ENCODE measurements around the gene SLC12A7. TPM values are rescaled to one million over a fixed set of nuclear protein-coding genes. Genes with fewer than 3 reads are reported as not detected.

Gene SLC12A7
- total RNA-seq, 2 experiments from 2014 or later = 10.1 to 10.8 TPM

DNA sequence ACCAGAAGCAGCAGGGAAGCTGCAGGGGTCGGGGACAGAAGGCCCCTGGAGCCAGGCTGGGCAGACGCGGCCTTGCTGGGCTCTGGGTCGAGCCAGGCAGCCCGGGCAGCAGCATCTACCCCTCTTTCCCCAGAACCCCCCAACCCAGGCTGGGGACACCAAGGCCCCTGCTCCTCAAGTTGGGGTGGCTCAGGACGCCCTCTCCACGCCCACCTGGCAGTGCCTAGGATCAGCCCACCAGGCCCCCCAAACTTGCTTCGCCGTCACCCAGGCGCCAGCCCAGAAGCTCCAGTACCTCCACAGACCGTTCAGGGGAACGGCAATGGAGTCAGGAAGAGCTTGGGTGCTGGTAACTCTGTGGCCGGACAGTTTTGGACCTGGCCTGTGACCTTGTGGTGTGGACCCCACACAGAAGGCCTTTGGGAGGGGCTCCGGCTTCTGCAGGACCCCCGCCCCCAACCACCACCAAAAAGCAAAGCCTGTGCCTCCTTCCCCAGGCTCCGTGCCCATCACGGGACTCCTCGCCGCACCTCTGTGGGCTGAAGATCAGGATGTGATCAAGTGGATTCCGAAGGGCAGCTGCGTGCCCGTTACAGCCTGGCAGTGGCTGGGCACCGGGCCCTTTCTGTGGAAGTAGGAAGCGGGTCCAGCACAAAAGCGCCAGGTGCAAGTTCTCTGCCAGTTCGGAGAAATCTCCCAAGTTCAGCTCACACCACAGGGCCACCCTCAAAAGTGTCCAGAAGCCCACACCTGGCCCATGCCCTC is 2.1 kb downstream of the SLC12A7 start:
- CTCF ChIA-PET = no interaction called here
- DNase-seq = no peak
- no peak overlapping the region for H3K27ac Mint-ChIP-seq
- H3K4me1 Mint-ChIP-seq (ENCODE audit: low read depth) = peaks cover 42% of the 10 kb centered on the region
- no peaks in the 10 kb centered on the region for H3K27me3 Mint-ChIP-seq
- no peaks in the 10 kb centered on the region for H3K36me3 Mint-ChIP-seq
- peak overlapping the region; percentile 79 for H3K4me3 Mint-ChIP-seq
- no peaks in the 10 kb centered on the region for H3K9me3 Mint-ChIP-seq
- POLR2A ChIA-PET = no interaction called here
- intact Hi-C loops (cut with micrococcal nuclease) = no loop called here

DNA sequence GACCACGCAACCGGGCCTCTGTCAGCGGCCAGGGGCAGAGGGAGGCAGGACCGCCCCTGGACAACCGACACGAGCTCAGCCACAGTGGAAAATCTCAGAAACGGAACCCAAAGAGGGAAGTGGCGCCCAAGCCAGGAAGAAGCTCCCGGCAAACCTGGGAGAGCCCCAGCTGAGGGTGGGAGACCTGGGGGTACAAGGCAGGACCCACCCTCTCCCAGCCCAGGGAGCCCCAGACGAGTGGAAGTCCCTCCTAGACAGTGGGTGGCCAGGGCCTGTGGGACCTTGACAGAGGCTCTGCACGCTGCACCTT is 3.0 kb downstream of the SLC12A7 start:
- no peak overlapping the region for H3K4me3 Mint-ChIP-seq
- H3K27me3 Mint-ChIP-seq = no peaks in the 10 kb centered on the region
- H3K4me1 Mint-ChIP-seq (ENCODE audit: low read depth) = peaks cover 50% of the 10 kb centered on the region
- no peak overlapping the region for H3K27ac Mint-ChIP-seq
- ChIA-PET CTCF (no interaction called here), POLR2A (no interaction called here)
- H3K9me3 Mint-ChIP-seq = no peaks in the 10 kb centered on the region
- DNase-seq = no peak
- no peaks in the 10 kb centered on the region for H3K36me3 Mint-ChIP-seq
- intact Hi-C loops (cut with micrococcal nuclease) = no loop called here

DNA sequence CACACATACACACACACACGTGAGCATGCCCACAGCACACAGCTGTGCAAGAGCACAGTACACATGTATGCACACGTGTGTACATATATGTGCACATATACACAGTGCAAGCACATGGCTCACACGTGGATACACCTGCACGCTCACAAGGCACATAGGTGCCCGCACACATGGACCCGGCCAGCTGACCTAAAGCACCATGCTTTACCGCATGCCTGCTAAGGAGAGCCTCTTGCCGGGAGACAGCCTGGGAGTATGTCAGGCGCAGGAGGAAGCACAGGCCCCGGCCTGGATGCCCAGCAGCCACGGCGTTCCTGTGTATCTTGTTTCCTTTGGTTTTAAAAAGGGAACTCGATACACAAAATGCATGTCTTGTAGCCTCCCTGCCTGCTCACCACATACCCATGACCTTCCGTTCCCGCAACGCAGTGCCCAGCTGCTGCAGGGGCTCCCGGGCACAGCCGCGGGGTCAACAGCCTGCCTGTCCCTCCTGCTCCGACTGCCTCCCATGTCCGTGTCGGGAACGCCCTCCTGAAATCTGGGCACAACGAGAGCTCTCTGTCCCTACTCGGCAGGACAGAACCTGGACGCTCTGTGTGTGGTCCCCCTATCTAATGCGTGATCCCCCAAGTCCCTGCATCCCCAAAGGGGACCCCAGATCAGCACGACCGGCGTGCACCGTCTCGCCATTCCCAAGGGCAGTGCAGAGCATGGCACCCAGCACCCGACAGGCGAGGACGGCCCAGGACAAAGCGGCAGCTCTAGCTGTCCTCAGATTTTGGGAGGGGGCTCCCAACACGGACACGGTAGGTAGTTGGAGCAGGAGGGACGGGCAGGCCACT is 3.6 kb downstream of the SLC12A7 start:
- no peak for DNase-seq
- POLR2A ChIA-PET = no interaction called here
- CTCF ChIA-PET = no interaction called here
- Mint-ChIP-seq H3K27ac (no peak overlapping the region), H3K27me3 (no peaks in the 10 kb centered on the region), H3K4me1 (ENCODE audit: low read depth) (peaks cover 55% of the 10 kb centered on the region), H3K36me3 (no peaks in the 10 kb centered on the region), H3K9me3 (no peaks in the 10 kb centered on the region), H3K4me3 (no peak overlapping the region)
- intact Hi-C loops (cut with micrococcal nuclease) = no loop called here

DNA sequence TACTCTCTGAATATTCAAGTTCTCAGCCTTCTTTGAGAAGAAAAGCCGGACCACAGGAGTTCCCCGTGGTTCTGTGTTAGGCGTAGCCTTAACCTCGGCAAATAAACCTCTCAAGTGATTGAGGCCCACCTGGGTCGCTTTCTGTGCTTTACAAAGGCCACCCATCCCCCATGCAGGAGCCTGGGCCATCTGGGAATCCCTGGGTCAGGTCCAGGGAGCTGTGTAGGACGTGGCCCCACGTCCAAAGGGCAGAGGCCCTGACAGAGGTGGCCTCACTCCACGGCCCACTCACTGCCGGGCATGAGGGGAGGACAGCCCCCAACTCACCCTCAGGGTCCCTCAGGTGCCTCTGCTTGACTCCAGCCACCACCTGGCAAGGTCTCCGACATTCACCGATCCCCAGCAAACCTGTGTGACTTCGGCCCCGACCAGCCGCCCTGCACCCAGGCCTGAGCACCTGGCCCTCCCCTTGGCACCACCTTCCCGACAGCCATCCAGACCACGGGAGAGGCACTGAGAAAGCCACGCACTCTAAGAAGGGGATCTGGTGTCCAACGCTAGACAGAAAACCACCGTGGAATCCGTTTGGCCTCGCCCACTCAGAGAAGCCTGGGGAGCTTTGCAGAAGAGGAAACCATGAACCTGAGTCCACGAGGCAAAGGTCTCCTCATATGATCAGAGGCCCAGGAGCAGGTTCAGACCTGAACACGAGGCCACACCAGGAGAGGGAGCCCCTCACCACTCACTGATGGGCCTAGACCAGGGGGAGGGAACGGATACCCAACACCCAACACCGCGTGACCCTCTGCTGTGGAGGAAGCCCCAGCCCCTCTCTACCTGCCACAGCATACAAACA is 4.5 kb downstream of the SLC12A7 start:
- H3K9me3 Mint-ChIP-seq = no peaks in the 10 kb centered on the region
- intact Hi-C loops (cut with micrococcal nuclease) = no loop called here
- ChIA-PET POLR2A (no interaction called here), CTCF (no interaction called here)
- H3K4me1 Mint-ChIP-seq (ENCODE audit: low read depth) = peaks cover 56% of the 10 kb centered on the region
- H3K36me3 Mint-ChIP-seq = no peaks in the 10 kb centered on the region
- H3K27me3 Mint-ChIP-seq = no peaks in the 10 kb centered on the region
- no peak for DNase-seq
- no peak overlapping the region for H3K27ac Mint-ChIP-seq
- H3K4me3 Mint-ChIP-seq = no peak overlapping the region

DNA sequence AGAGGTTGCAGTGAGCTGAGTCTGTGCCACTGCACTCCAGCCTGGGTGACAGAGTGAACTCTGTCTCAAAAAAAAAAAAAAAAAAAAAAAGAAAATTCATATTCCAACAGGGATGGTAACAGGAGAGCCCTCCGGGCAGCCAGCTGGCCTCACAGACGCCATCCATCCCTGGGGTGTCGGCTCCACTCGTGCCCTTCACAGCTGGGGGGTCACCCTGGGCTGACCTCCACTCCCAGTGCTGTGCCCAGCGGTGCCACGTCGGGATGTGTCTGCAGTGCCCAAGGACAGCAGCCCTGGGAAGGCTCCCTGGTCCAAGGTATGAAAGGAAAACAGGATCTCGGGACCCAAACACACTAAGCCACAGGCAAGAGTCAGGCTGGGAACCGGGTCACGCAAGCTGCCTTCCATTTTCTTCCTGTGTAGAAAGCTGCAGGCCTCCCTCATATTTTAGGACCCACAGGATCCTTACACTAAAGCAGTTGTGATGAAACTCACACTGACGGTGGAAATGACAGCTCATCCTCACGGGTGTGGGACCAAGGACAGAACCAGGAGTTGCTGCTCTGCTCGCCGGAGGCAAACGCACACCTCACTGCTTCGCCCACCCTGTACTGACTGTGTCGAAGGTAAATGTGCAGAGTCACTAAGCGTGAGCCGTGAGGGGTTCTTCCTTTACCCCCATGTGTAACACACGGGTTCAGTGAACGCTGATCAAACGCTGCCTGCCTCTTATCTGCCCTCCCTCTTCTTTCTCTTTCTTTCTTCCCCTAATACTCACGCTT is 5.3 kb downstream of the SLC12A7 start:
- H3K9me3 Mint-ChIP-seq = no peaks in the 10 kb centered on the region
- no peaks in the 10 kb centered on the region for H3K36me3 Mint-ChIP-seq
- no peak for DNase-seq
- CTCF ChIA-PET = no interaction called here
- intact Hi-C loops (cut with micrococcal nuclease) = no loop called here
- H3K4me3 Mint-ChIP-seq = no peak overlapping the region
- no peak overlapping the region for H3K27ac Mint-ChIP-seq
- no peaks in the 10 kb centered on the region for H3K27me3 Mint-ChIP-seq
- peaks cover 56% of the 10 kb centered on the region for H3K4me1 Mint-ChIP-seq (ENCODE audit: low read depth)
- POLR2A ChIA-PET = no interaction called here

DNA sequence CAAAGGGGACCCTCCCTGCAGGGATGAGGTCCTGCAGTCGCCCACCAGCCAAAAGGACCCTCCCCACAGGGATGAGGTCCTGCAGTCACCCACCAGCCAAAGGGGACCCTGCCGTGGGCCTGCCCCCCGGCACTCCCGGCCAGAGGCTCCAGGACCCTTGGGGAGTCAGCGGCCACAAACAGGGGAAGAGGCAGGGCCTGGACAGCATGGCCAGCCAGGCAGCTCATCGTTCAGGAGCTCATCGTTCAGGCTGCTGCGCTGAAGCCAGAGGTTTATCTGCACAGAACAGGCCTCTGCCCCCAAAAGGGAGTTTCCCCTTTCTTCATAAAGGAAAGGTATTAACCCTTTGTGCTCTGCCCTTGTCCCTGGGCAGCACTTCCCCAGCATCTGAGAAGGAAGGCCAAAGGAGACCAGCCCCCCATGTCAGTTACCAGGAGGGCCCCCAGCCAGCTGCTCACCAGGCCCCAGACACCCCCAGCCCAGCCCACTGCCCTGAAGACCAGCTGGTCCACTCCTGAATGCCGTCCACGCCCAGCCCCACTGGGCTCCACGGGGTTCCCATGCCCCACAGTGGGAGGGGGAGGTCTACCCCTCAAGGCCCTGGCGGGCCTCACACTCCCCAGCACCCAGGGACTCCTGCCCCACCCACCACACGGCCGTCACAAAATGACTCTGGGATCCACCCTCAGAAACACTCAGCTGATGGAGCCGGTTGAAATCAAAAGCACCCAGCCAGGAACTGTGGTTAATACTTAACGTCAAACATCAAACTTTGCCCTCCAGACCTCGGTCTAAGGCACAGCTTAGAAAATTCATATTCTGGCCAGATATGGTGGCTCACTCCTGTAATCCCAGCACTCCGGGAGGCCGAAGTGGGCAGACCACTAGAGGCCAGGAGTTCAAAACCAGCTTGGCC is 6.3 kb downstream of the SLC12A7 start:
- peak overlapping the region; percentile 39 for H3K27ac Mint-ChIP-seq
- POLR2A ChIA-PET = no interaction called here
- intact Hi-C loops (cut with micrococcal nuclease) = no loop called here
- no peaks in the 10 kb centered on the region for H3K27me3 Mint-ChIP-seq
- no peaks in the 10 kb centered on the region for H3K36me3 Mint-ChIP-seq
- H3K9me3 Mint-ChIP-seq = no peaks in the 10 kb centered on the region
- peaks cover 52% of the 10 kb centered on the region for H3K4me1 Mint-ChIP-seq (ENCODE audit: low read depth)
- CTCF ChIA-PET = interaction anchor here (0.7 kb wide), 1 partner anchor 95 kb away, joined by 3 read pairs; no protein-coding TSS in a partner anchor
- peak; percentile 65 for DNase-seq
- H3K4me3 Mint-ChIP-seq = peak overlapping the region; percentile 12

DNA sequence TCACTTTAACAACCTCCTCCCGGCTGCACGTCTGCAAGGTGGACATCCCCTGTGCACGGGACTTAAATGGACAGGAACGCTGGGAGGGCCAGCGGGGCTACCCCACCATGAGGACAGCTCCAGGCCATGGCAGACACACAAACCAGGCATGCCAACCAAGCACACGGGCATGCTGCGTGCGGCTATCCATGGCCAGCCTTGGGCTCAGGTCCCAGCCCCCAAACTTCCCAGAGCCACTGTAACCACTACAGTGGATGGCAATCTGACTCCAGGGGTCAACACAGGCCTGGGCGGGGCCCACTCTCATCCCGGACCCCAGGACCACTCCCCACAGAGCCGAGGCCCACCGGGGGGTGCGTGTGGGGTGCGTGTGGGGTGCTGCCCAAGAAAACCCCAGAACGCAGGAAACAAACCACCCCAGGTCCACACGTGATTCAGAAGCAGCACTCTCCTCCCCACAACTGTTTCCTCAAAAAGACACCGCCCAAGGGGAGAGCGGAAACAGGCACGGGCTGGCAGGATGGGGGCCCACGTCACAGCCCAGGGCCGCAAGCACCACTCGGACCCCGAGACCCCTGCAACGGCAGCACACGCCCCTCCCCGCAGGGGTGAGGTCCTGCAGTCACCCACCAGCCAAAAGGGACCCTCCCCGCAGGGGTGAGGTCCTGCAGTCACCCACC is 7.4 kb downstream of the SLC12A7 start:
- ChIA-PET POLR2A (no interaction called here), CTCF (no interaction called here)
- DNase-seq = peak; percentile 22
- H3K4me3 Mint-ChIP-seq = no peak overlapping the region
- H3K4me1 Mint-ChIP-seq (ENCODE audit: low read depth) = peaks cover 51% of the 10 kb centered on the region
- H3K27me3 Mint-ChIP-seq = no peaks in the 10 kb centered on the region
- no peaks in the 10 kb centered on the region for H3K9me3 Mint-ChIP-seq
- no peaks in the 10 kb centered on the region for H3K36me3 Mint-ChIP-seq
- intact Hi-C loops (cut with micrococcal nuclease) = no loop called here
- H3K27ac Mint-ChIP-seq = no peak overlapping the region

DNA sequence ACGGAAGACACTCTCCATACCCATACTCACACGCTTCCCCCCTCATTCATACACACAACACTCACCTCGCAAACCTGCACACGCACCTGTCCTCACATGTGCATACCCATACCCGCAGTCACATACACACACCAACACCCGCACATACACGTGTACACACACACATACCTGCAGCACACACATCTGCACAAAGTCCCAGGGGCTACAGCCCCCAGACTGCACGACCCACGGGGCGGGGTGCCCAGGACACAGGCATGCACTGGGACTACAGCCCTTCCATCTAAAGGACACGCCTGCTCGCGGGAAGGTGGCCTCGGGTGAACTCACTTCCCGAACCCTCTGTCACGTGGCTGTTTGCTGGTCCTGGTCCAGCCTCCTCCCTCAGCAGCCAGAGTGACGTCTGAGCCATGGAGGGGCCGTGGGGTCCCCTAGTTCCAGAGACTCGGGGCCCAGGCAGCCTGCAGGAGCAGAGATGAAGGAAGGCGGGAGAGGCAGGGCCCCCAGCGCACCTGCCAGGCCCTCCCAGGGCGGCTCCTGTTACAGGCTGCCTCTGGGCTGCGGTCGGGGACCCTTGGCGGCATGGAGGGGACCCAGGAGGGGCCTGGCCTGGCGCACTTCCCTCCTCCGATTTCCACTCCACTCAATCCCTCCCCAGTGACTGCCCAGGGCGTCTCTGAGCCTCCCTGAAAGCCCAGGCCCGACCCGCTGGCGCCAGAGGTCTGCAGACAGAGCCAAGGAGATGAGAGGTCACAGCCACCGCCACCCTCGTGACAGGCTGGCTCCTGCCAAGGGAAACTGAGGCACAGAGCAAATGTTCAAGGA is 8.1 kb downstream of the SLC12A7 start:
- no peak for DNase-seq
- H3K4me3 Mint-ChIP-seq = no peak overlapping the region
- H3K27me3 Mint-ChIP-seq = no peaks in the 10 kb centered on the region
- no peaks in the 10 kb centered on the region for H3K36me3 Mint-ChIP-seq
- no peak overlapping the region for H3K27ac Mint-ChIP-seq
- no peaks in the 10 kb centered on the region for H3K9me3 Mint-ChIP-seq
- ChIA-PET CTCF (no interaction called here), POLR2A (no interaction called here)
- peaks cover 48% of the 10 kb centered on the region for H3K4me1 Mint-ChIP-seq (ENCODE audit: low read depth)
- intact Hi-C loops (cut with micrococcal nuclease) = no loop called here

DNA sequence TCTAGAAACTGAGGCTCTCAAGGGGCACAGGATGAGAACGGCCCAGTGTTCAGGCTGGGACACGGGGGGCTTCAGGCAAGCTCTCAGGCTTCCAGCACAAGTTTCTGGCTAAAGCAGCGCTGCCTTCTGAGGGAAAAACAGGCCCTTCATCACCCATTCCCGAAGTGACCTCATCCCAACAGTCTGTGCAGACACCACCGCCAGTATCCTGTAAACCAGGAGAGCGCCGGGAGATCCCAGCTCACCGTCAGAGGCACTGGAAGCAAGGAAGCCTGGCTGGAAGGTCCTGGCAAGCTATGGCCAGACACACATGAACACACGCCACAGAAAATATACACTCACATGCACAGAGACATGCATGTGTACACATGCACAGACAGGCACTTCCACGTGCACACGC is 8.8 kb downstream of the SLC12A7 start:
- DNase-seq = no peak
- no peaks in the 10 kb centered on the region for H3K9me3 Mint-ChIP-seq
- ChIA-PET POLR2A (no interaction called here), CTCF (no interaction called here)
- H3K36me3 Mint-ChIP-seq = no peaks in the 10 kb centered on the region
- no peaks in the 10 kb centered on the region for H3K27me3 Mint-ChIP-seq
- H3K27ac Mint-ChIP-seq = no peak overlapping the region
- H3K4me1 Mint-ChIP-seq (ENCODE audit: low read depth) = peaks cover 44% of the 10 kb centered on the region
- intact Hi-C loops (cut with micrococcal nuclease) = no loop called here
- H3K4me3 Mint-ChIP-seq = no peak overlapping the region

DNA sequence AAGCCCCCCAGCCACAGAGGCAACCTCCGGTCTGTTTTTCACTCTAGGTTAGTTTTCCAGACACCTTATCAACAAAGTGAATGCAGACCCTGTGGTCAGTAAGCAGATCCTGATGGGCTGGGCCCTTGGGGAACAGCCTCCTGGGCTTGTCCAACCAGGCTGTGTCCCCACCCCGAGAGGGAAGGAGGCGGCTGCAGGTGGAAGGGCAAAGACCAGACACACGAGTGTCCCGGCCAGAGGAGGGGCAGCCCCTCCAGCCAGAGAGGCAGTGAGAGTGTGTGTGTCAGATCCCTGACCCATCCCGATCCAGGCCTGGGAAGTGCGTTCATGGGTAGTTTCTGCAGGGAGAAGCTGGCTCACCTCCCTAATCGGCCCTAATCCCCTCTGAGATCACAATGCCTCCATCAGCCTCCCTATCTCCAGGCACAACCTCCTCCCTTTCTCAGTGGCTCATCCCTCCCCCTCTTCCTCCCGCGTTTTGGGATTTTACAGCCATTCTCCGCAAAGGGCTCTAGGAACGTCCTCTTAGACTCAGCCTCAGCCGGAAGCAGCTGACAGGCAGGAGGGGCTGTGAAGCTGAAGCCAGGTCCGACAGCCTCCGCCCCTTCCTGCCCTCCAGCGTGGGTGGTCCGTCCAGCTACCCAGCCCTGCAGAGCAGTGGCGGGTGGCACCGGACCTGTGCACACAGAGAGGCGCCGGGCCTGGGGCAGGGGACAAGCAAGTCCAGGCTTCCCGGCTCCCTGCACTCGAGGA is 9.7 kb downstream of the SLC12A7 start:
- Mint-ChIP-seq H3K27ac (no peak overlapping the region), H3K9me3 (no peaks in the 10 kb centered on the region), H3K27me3 (no peaks in the 10 kb centered on the region), H3K4me1 (ENCODE audit: low read depth) (peaks cover 35% of the 10 kb centered on the region), H3K4me3 (no peak overlapping the region), H3K36me3 (no peaks in the 10 kb centered on the region)
- POLR2A ChIA-PET = no interaction called here
- no peak for DNase-seq
- CTCF ChIA-PET = no interaction called here
- intact Hi-C loops (cut with micrococcal nuclease) = no loop called here

All from activated CD4-positive, alpha-beta memory T cell treated with anti-CD3 and anti-CD28 coated beads for 36 hours (primary cell).